HG03025 (cell line): ENCODE measurements around the gene NEMP1.

Experiments
- ATAC-seq: cut with Tn5 transposase; IDR thresholded peaks from one replicate; pipeline ENCODE4 v1.9.1; 2021; ENCODE audit warnings: mild to moderate bottlenecking, moderate library complexity; ENCODE audit not compliant: unreplicated experiment, low FRiP score

The NEMP1 gene

GRCh38 chr12:57109207-57110103, 30.9 kb upstream of the NEMP1 start:
- no peak for ATAC-seq

GRCh38 chr12:57107456-57108155, 29.0 kb upstream of the NEMP1 start:
- ATAC-seq = no peak

GRCh38 chr12:57106021-57106708, 27.6 kb upstream of the NEMP1 start:
- no peak for ATAC-seq

GRCh38 chr12:57105011-57105753, 26.6 kb upstream of the NEMP1 start:
- no peak for ATAC-seq

GRCh38 chr12:57104292-57104910, 25.8 kb upstream of the NEMP1 start:
- ATAC-seq = no peak

GRCh38 chr12:57103856-57104255, 25.3 kb upstream of the NEMP1 start:
- no peak for ATAC-seq

- ATAC-seq = no peak
Measured at GRCh38 chr12:57101892-57102695, 23.5 kb upstream of the NEMP1 start.

GRCh38 chr12:57099766-57100165, 21.2 kb upstream of the NEMP1 start:
- ATAC-seq = no peak

- no peak for ATAC-seq
Measured at GRCh38 chr12:57099047-57099714, 20.6 kb upstream of the NEMP1 start.

- no peak for ATAC-seq
Measured at GRCh38 chr12:57098546-57098945, 20.0 kb upstream of the NEMP1 start.

GRCh38 chr12:57097554-57097835, 18.9 kb upstream of the NEMP1 start:
- ATAC-seq = no peak

GRCh38 chr12:57096748-57097553, 18.4 kb upstream of the NEMP1 start:
- ATAC-seq = no peak

GRCh38 chr12:57096099-57096572, 17.5 kb upstream of the NEMP1 start:
- no peak for ATAC-seq

- no peak for ATAC-seq
Measured at GRCh38 chr12:57095440-57095839, 16.8 kb upstream of the NEMP1 start.

- no peak for ATAC-seq
Measured at GRCh38 chr12:57094208-57095160, 15.9 kb upstream of the NEMP1 start.

GRCh38 chr12:57093415-57094207, 15.0 kb upstream of the NEMP1 start:
- ATAC-seq = no peak
